ENCODE results near the gene UTP18.

GRCh38 chr17:51335006-51335590 is 74.8 kb downstream of the UTP18 start:
- TF ChIP-seq POLR2A (IDR thresholded peaks at IDR 0.05), result no peak
- no peak for TF ChIP-seq CTCF (IDR thresholded peaks at IDR 0.05)
- TF ChIP-seq EP300 (IDR thresholded peaks at IDR 0.05), result no peak
